GM12878 (cell line): ENCODE results near the gene CMSS1.

Experiments used
- CHD4 ChIP-seq: fragments of 200-600 bp; sonication (generic); IDR thresholded peaks from 2 replicates; pipeline ENCODE4 v1.6.1; 2016; ENCODE audit warnings: mild to moderate bottlenecking
- EZH2 ChIP-seq: IDR thresholded peaks from 2 replicates; pipeline ENCODE4 v1.6.1; 2012; ENCODE audit warnings: low read depth, mild to moderate bottlenecking, control low read depth, inconsistent platforms, low read length, borderline replicate concordance; ENCODE audit not compliant: control insufficient read depth
- MTA2 ChIP-seq: fragments of 450-650 bp; IDR thresholded peaks from 2 replicates; pipeline ENCODE4 v1.6.1; 2016; ENCODE audit warnings: low read depth, mild to moderate bottlenecking, moderate library complexity
- SP1 ChIP-seq: IDR thresholded peaks from one replicate; pipeline ENCODE4 v1.6.1; 2011; ENCODE audit warnings: low read depth, low read length
- SPI1 ChIP-seq: IDR thresholded peaks from 2 replicates; pipeline ENCODE4 v1.6.1; 2011; ENCODE audit warnings: low read depth, mild to moderate bottlenecking, low read length, moderate library complexity, borderline replicate concordance; ENCODE audit not compliant: insufficient read depth
- TAF1 ChIP-seq: IDR thresholded peaks from 2 replicates; pipeline ENCODE4 v1.6.1; 2011; ENCODE audit warnings: mild to moderate bottlenecking, low read depth, low read length, borderline replicate concordance
- ZNF274 ChIP-seq: IDR thresholded peaks from one replicate; pipeline ENCODE4 v1.8.0; 2011; ENCODE audit not compliant: insufficient read length, insufficient read depth
- TF ChIP-seq, protein P1 (sequence below), 3 experiments: IDR thresholded peaks in 2 of 3; conservative IDR thresholded peaks in 1 of 3; 2 replicates each; pipeline ENCODE4 v1.5.1; 2011; ENCODE audit warnings: low read depth in 3 of 3, low read length in 3 of 3, mild to moderate bottlenecking in 3 of 3, control low read depth in 2 of 3, moderate library complexity in 2 of 3, inconsistent platforms in 1 of 3, mixed read lengths in 1 of 3; ENCODE audit not compliant: control insufficient read depth in 2 of 3, insufficient read depth in 1 of 3; ENCODE audit errors: extremely low read depth in 1 of 3

DNA sequence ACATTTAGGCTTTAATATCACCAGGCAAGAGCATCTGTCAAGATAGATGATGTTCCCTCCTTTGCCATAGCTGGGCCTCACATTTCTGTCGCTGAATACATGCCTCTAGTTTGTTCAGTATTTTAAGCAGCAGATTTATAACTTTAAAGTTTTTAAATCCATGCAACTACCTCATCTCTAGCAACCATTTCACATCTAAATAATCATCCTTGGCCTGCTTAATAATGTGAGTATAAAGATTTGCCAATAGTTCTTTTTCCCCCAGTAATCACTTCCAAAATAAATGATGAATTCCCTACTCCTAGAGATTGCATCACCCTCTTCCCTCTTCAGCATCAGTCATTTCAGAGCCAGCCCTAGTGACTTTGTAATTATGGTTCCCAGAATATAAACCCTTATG, 332.8 kb downstream of the CMSS1 start:
- TF ChIP-seq EZH2 (no peak), CHD4 (no peak), MTA2 (no peak), ZNF274 (no peak), SPI1 (no peak), SP1 (no peak), TAF1 (no peak)
- TF ChIP-seq, protein P1, sequence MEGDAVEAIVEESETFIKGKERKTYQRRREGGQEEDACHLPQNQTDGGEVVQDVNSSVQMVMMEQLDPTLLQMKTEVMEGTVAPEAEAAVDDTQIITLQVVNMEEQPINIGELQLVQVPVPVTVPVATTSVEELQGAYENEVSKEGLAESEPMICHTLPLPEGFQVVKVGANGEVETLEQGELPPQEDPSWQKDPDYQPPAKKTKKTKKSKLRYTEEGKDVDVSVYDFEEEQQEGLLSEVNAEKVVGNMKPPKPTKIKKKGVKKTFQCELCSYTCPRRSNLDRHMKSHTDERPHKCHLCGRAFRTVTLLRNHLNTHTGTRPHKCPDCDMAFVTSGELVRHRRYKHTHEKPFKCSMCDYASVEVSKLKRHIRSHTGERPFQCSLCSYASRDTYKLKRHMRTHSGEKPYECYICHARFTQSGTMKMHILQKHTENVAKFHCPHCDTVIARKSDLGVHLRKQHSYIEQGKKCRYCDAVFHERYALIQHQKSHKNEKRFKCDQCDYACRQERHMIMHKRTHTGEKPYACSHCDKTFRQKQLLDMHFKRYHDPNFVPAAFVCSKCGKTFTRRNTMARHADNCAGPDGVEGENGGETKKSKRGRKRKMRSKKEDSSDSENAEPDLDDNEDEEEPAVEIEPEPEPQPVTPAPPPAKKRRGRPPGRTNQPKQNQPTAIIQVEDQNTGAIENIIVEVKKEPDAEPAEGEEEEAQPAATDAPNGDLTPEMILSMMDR (IDR thresholded peaks at IDR 0.05 in 2 of 3, conservative IDR thresholded peaks at IDR 0.05 in 1 of 3; ENCODE audit: control insufficient read depth in 2 of 3, extremely low read depth in 1 of 3, insufficient read depth in 1 of 3, low read depth in 3 of 3, low read length in 3 of 3) = no peak
